GM19372 (cell line): Measurements from ENCODE around the gene MRPL24.

ENCODE experiments used
- ATAC-seq: cut with Tn5 transposase; IDR thresholded peaks from one replicate; pipeline ENCODE4 v1.9.1; 2021; ENCODE audit warnings: mild to moderate bottlenecking, low read depth, moderate library complexity; ENCODE audit not compliant: unreplicated experiment

The MRPL24 gene

GRCh38 chr1:156744786-156745419 lies 4.0 kb upstream of the MRPL24 start:
- ATAC-seq: no peak

- no peak for ATAC-seq
Observed at GRCh38 chr1:156744344-156744743, 3.5 kb upstream of the MRPL24 start.

DNA sequence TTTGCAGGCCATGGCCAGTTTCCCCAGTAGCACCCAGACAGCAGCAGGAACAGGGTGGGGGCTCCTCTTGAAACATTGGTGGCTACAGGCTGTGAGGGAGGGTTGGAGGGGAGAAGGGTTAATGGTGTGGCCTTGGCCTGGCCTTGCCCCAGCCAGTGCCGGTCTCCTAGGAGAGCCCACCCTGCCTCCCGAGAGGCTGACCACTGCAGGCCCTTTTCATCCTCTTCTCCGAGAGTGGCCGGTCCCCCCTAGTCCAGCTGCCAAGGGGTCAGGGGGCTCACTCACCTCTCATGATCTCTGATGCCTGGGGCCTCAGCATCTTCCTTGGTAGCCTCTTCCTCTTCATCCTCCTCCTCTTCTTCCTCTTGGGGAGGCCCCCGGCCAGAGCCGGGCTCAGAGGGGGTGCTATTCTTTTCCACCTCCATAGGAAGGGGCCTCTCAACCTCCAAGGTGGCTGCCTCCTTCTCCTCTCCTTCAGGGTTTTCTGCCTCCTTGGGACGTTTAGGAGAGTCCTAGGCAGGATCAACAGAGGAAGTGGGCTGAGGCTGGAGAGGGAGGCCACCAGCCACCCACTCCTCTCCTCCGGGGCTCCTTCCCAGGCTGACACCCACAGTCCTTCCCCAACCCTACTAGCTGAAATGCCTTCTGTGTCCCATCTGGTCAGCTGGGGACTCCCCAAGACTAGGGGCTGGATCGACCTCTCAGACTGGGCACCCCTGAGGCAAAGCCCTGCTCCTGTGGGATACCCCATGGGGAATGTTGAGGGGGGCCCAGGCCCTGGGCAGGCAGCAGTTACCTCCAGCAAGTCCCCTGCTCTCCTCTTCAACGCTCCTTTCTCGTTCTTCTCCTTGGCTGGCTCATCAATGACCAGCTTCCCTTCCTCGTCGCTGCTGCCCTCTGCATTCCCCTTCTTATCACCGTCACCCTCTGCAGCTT lies 2.7 kb upstream of the MRPL24 start:
- ATAC-seq: no peak

GRCh38 chr1:156742801-156743200 lies 1.9 kb upstream of the MRPL24 start:
- no peak for ATAC-seq

DNA sequence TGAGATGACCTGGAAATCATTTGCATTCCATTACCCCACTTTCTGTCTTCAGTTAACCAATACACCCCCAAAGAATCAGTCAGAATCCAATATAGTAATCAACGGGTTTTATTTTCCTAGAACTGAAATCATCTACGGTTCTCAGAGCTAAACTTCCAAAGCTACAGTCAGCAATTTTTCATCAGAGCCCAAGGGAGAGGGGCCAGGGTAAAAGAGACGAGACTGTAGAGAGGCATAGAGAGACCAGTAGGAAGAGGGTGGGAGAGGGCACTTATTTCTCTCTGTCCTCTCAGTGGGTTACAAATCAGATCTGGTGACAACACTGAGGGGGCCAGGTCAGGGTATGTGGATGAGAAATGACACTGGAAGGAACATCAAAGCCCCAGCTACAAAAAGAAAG lies 1.1 kb upstream of the MRPL24 start:
- ATAC-seq: no peak

GRCh38 chr1:156741481-156741983 lies 644 bp upstream of the MRPL24 start:
- ATAC-seq: no peak

- no peak for ATAC-seq
Observed at GRCh38 chr1:156740237-156740740, 599 bp downstream of the MRPL24 start.

GRCh38 chr1:156738916-156739315 lies 2.0 kb downstream of the MRPL24 start:
- no peak for ATAC-seq

DNA sequence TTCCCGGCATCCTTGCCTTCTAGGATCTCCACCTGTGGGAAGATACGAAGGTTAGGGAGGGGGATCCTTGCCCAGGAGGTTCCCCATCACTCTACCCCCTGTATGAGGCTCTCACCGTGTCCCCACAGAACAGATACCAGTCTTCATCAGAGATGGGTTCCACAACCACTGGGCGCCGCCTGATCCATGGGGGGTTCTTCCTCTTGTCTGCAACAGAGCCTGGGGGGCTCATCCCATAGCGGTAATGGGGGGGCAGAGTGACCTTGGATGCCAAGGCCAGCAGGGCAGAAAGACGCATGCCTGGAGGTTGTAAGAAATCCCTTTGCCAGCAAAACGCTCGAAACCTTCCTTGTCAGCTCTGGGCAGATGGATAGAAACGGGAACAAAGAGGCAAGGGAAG lies 2.5 kb downstream of the MRPL24 start:
- no peak for ATAC-seq

DNA sequence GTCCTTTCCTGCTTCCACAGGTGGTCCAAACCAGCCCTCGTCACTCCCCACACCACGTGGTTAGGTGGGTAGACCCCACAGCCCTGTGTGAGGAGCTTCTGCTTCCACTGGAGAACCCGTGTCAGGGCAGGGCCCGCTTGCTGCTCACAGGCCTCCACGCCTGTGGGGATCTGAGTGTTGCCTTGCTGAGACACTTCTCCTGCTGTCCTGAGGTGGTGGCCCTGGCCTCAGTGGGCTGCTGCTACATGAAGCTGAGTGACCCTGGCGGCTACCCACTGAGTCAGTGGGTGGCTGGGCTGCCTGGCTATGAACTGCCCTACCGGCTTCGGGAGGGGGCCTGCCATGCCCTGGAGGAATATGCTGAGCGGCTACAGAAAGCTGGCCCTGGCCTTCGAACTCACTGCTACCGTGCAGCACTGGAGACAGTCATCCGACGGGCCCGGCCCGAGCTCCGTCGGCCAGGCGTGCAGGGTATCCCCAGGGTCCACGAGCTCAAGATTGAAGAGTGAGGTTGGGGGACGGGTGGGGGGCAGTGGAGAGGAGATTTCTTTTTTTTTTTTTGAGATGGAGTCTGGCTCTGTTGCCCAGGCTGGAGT lies 6.8 kb downstream of the MRPL24 start:
- no peak for ATAC-seq

GRCh38 chr1:156728599-156729462 lies 12.1 kb downstream of the MRPL24 start, which contains the start of gene ISG20L2:
ISG20L2 (minus strand) TSS chr1:156728766; CDS start chr1:156727652, 1,114 bp downstream.
- ATAC-seq: peak; percentile 87

DNA sequence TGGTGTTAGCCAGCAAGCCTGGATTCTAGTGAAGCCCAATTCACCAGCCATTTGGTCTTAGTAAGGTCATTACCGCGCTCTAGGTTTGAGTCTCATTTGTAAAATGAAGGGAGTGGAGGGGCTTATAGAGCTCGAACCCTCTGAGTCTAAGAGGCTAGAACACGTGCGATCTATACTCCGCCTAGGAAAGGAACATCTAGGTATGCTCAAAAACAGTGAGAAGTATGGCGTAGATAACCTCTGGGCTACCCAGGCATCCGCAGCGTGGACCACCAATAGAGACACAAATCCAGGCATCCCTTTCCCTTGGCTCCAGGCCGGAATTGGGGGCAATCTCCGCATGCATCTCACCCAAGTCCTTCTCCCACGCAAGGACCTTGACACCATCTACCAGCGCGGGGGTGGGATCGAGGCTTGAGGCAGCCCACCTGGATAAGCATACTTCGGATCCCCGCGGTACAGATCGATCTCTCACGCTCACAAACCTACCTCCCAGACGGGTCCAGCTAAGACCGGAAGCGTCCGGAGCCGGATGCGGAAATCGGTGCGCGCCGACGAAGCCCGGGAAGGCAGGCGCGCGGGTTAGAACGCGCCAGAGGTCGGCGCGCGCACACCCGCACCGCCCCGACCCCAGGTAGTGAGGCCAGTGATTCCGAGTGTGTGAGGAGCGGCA lies 12.8 kb downstream of the MRPL24 start, which contains the start of gene METTL25B:
METTL25B (plus strand) TSS at position 544 of the 673 bp plus-strand sequence. CDS start 636 bp downstream, outside the sequence.
- ATAC-seq: peak; percentile 51

GRCh38 chr1:156727492-156727891 lies 13.4 kb downstream of the MRPL24 start:
- no peak for ATAC-seq

GRCh38 chr1:156726549-156727226 lies 14.2 kb downstream of the MRPL24 start:
- no peak for ATAC-seq

DNA sequence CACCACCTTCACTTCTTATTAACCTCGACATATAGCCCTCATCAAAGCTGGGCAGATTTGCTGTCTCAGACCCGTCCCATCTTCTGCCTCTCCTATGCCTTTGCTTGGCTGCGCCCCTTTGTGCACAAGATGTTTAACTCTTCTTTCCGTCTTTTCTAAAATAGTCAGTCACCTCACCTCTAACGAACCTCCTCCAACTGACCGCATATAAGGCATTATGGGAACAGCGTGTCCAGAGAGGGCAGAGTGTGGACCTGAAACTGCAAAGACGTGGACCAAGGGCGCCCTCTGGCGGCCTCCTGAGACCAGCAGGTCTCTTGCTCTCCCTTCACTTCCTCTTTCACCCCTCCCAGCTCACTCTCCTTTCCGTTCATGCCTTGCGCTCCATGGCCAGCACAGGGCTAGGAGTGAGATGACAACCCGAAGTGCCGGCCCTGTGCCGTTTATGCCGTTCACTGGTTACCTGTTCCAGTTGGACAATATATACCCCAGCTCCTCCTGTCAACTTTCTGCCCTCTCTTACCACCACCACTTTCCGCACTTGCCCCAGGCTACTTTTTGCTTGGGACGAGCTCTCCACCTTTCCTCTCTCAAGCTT lies 15.1 kb downstream of the MRPL24 start:
- no peak for ATAC-seq

DNA sequence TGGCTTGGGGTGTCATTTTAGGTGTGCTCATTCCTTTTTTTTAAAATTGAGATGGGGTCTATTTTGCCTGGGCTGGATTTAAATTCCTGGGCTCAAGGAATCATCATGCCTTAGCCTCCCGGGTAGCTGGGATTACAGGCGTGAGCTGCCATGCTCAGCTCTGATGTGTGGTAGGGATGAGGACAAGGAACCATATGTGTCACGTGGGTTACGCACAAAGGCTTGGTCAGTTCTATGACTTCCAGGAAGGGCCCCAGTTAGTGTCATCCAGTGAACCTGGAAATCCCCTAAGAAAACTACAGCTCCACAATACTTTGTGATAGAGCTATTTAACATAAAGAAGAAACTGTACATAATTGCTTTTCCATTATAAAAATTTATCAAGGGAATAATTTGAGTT lies 19.4 kb downstream of the MRPL24 start:
- no peak for ATAC-seq

- no peak for ATAC-seq
Observed at GRCh38 chr1:156721131-156721530, 19.8 kb downstream of the MRPL24 start.

GRCh38 chr1:156717351-156717750 lies 23.5 kb downstream of the MRPL24 start:
- no peak for ATAC-seq
